GM18951 (cell line): Measurements from ENCODE around the gene SHMT2.

Source experiments
- POLR2A ChIP-seq: IDR thresholded peaks from 4 replicates; pipeline ENCODE4 v1.6.1; 2011; ENCODE audit warnings: mild to moderate bottlenecking; ENCODE audit not compliant: insufficient read length, insufficient read depth; ENCODE audit errors: extremely low read depth
- in situ Hi-C: fragments of 300-500 bp; cut with MboI; formaldehyde crosslinking; loops from one replicate; pipeline ENCODE4 v1.12.0; 2022; ENCODE audit warnings: low sequenced_read_pairs, mixed read lengths, inconsistent platforms; ENCODE audit not compliant: unreplicated experiment

Gene SHMT2

DNA sequence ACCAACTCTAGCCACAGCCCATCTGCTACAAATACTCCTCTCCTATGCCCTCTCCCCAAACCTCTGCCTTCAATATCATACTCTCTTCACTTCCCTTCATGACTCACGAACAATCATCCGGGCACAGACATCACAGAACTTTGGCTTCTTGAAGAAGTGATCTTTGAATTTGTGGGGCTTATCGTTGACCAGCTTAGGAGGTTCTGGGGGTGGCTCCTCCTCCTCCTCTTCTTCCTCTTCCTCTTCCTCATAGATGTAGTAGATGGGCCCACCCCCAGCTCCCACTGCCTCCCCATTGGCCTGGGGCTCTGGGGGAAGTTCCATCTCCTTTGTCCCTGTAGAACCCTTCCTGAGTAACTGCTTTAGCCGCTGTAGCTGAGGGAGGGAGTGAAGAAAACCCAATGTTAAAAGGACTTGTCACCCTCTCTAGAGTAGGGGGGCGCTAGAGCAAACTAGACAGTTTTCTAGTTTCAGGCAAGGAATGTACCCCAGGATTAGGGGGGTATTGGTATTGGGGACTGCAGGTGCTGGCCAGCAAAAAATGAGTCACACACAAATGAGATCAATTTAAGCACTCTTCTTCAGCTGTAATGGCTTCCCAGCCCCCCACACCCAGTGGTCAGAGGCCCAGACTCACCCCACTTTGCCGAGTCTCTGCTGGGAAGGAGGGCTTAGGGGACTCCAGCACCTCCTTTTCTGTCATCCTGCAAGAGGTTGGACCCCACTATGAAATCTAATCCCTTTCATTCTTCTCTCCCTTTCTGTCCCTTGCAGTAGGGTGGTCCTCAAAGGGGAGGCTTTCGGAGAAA is 19.6 kb downstream of the SHMT2 start:
- in situ Hi-C loops, result no loop called here
- no peak for TF ChIP-seq POLR2A

DNA sequence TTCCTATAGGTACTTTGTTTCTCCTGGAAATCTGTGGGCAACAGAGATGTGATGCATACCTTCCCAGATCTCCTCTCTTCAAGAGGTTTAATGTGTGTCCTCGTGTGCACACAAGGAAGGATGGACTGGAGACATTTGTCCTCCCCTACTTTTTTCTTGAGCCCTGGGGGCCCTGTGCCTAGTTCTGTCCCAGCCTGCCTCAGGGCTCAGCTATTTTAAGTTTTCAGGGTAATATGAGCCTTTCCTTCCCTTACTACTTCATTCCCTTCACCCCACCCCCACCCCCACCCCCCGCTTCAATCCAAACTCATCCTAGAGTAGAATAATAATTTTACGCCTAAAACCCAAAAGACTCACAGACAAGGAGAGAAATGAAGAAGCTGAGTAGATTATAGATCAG is 21.0 kb downstream of the SHMT2 start:
- TF ChIP-seq POLR2A, result no peak

DNA sequence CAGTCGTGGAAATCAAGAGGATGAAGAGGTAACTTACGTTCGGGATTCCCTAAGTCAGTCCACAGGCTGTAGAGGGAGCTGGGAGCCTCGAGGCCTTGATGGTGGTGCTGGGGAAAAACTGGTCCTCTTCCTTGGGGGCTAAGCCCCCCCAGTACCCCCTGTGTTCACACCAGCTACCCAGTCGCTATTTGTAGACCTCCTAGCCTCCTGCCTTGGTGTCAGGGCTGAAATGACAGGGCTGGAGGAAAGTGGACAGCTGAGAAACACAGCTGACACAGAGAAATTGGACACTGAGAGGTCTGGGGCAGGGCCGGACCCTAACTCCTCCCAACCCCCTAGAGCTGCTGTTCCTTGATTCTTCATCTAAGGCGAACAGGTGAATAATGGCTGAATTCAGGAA is 21.4 kb downstream of the SHMT2 start, which contains the start of gene STAC3:
Gene STAC3 (minus strand): TSS at position 232 of the 400 bp plus-strand sequence. CDS start 1,551 bp downstream, outside the sequence.
- TF ChIP-seq POLR2A, result no peak
- in situ Hi-C loops, result no loop called here

More for the DNA sequence above, 21.0 kb downstream of the SHMT2 start:
- in situ Hi-C loops, result no loop called here

DNA sequence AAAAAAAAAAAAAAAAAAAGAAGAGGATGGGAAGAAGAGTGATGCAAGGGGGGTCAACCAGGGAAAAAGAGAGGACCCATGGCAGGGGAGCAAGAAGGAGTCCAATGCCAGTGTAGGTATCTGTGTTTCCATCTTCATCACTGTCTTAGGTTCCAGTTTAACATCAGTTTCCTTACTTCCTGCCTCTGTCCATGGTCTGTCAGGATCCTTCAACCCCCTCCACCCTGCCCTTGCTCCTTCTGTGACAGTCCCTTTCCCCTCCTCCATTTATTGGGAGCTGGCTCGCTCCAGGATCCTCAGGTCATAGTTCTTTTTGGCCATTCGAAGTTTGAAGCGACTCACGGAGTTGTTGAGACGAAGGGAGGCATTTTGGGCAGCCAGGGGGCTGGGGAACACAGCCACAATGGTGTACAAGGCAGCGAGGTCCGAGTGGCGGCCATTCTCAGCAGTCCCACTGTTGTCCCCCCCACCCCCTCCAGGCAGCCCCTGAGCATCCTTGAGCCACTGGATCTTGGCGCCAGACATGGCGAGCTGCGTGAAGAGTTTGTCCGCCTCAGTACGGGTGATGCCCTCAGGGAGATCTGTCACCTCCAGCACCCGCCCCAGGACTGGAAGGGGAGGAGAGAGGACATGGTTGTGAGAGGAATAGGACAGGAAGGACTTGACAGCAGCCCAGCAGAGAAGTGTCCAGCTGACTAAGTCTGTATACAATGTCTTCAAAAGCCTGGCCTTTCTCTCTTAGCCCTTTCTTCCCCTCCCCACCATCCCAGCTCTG is 25.2 kb downstream of the SHMT2 start:
- in situ Hi-C loops, result no loop called here
- TF ChIP-seq POLR2A, result no peak

GRCh38 chr12:57255916-57256315 is 26.4 kb downstream of the SHMT2 start:
- no peak for TF ChIP-seq POLR2A
- in situ Hi-C loops, result no loop called here

DNA sequence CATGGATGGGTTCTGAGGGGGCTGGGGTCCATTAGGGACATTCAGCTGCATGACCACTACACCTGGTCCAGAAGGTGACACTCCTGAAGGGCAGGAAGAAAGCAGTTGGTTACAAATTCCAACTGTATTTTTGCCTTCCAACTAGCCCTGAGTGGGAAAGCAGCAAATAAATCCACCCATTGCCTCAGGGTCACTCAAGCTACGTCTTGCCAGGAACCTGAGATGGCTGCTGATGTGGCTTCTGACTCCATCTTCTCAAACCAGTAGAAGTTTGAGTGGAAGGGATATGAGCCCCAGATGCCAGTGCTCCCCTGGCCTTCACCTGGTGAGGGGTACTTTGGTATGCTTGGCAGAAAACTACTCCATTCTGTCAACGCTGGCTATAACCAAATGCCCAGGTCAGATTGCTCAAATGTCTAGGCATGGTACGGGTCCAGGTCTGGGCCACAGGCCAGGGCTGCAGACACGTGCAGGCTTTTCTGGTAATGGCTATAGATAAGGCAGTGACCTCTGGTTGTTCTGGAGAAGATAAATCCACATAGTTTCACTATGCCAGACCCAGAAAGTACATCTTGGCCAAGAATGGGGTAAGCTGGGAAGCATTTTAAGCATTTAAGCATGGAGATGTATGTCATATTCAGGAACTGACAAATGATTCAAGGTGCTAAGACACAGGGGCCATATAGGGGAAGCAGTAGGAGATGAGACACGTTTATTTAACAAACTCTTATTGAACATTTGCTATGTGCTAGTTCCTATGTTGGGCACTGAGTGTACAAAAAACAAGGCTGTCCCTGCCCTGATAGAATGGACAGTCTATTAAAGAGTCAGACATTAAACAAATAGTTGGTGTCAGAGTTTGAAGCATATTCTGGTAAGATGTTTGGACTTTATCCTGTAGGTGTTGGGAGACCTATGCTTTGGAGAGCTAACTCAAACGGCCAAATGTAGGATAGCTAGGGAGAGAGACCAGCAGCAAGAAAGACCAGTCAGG is 29.8 kb downstream of the SHMT2 start:
- TF ChIP-seq POLR2A, result no peak
- in situ Hi-C loops, result no loop called here

DNA sequence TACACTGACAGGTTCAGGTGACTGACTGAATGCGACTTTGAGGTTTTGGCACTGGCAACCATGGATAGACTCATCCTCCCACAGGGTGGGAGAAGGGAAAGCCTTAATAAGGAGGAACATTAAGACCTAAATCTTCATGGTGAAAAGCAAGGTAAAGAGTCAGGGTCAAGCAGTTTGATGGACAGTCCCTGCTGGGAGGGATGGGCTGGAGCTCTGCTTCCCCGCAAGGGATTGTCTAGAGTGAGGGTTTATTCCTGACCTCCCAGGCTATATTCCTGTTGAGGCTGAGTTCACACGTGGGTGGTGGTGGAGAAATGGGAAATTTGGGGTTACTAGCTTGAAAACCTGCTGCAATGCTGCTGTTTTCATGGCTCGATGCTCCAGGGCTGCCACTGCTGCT is 30.9 kb downstream of the SHMT2 start:
- in situ Hi-C loops, result no loop called here
- TF ChIP-seq POLR2A, result no peak

- in situ Hi-C loops, result no loop called here
- TF ChIP-seq POLR2A, result no peak
Observed at GRCh38 chr12:57261428-57261865, 31.9 kb downstream of the SHMT2 start.

DNA sequence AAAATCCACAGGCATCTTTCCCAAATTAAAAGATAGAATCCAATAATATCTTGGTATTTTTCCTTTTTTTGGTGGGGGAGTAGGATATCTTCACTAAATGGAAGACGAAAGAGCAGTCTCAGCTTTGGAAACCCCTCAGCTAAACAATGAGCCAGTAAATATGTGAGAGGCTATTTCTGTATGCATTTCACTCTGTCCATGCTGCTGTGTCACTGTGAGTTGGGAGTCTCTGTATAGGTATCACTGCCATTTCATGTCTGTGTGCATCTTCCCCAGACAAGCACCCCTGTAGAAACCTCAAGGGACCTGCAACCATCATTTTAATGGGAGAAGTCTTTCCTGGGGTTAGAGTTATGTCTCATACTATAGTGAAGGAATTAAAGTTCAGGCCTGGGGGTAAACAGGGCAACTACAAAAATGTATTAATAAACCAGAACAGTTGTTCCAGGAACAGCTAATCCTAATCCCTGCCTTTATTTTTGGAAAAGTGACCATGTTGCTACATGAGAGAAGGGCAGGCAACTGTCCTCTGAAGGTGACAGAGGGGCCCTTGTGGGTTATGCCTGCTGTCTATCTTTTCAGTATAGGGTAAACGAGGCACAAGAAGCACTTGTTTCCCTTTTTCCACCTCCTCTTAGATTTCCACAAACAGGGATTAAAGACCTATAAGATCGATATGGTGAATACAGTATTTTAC is 32.8 kb downstream of the SHMT2 start:
- in situ Hi-C loops, result no loop called here
- TF ChIP-seq POLR2A, result no peak

GRCh38 chr12:57263096-57263495 is 33.6 kb downstream of the SHMT2 start:
- in situ Hi-C loops, result no loop called here
- TF ChIP-seq POLR2A, result no peak

- in situ Hi-C loops, result no loop called here
- TF ChIP-seq POLR2A, result no peak
Observed at GRCh38 chr12:57266681-57267080, 37.2 kb downstream of the SHMT2 start.

GRCh38 chr12:57268264-57268663 is 38.8 kb downstream of the SHMT2 start:
- TF ChIP-seq POLR2A, result no peak
- in situ Hi-C loops, result no loop called here
